ENCODE measurements around the gene ELP4. TPM values are rescaled to one million over a fixed set of nuclear protein-coding genes. Genes with fewer than 3 reads are reported as not detected.

Gene ELP4
- total RNA-seq, 2 donors from 2014 or later: 21.5 to 23.0 TPM

- Histone ChIP-seq H3K9me3 (no peaks in the 10 kb centered on the region), H3K27ac (no peak overlapping the region), H3K36me3 (no peaks in the 10 kb centered on the region), H3K27me3 (replicated peaks; ENCODE audit: insufficient read depth) (no peaks in the 10 kb centered on the region), H3K4me3 (no peak overlapping the region), H3K4me1 (replicated peaks) (no peaks in the 10 kb centered on the region)
- no peak for TF ChIP-seq CTCF (IDR thresholded peaks at IDR 0.05)
- no peak for TF ChIP-seq POLR2AphosphoS5 (IDR thresholded peaks at IDR 0.05)
- no peak for DNase-seq (ENCODE audit: low spot score)
- intact Hi-C loops (cut with DNase I): no loop called here
- 95% methylated on average over 2 of the region's 2 CpGs for WGBS
Measured at GRCh38 chr11:31782257-31782656, 272.7 kb downstream of the ELP4 start.

- no peaks in the 10 kb centered on the region for H3K36me3 ChIP-seq
- H3K27me3 ChIP-seq (replicated peaks; ENCODE audit: insufficient read depth): no peaks in the 10 kb centered on the region
- no peak for DNase-seq (ENCODE audit: low spot score)
- 96% methylated on average over 6 of the region's 6 CpGs for WGBS
- no peaks in the 10 kb centered on the region for H3K9me3 ChIP-seq
- H3K4me1 ChIP-seq (replicated peaks): no peaks in the 10 kb centered on the region
- H3K4me3 ChIP-seq: no peak overlapping the region
- H3K27ac ChIP-seq: no peak overlapping the region
- intact Hi-C loops (cut with DNase I): no loop called here
- TF ChIP-seq POLR2A (IDR thresholded peaks at IDR 0.05): no peak
Measured at GRCh38 chr11:31783252-31783651, 273.7 kb downstream of the ELP4 start.

- intact Hi-C loops (cut with DNase I): no loop called here
- H3K27me3 ChIP-seq (replicated peaks; ENCODE audit: insufficient read depth): no peaks in the 10 kb centered on the region
- no peaks in the 10 kb centered on the region for H3K4me1 ChIP-seq (replicated peaks)
- H3K27ac ChIP-seq: no peak overlapping the region
- TF ChIP-seq POLR2A (IDR thresholded peaks at IDR 0.05) (no peak), POLR2AphosphoS5 (IDR thresholded peaks at IDR 0.05) (no peak), CTCF (IDR thresholded peaks at IDR 0.05) (no peak)
- no peak for DNase-seq (ENCODE audit: low spot score)
- no peaks in the 10 kb centered on the region for H3K36me3 ChIP-seq
- 97% methylated on average over 2 of the region's 2 CpGs for WGBS
- H3K9me3 ChIP-seq: no peaks in the 10 kb centered on the region
- H3K4me3 ChIP-seq: no peak overlapping the region
Measured at GRCh38 chr11:31784611-31785010, 275.0 kb downstream of the ELP4 start.

GRCh38 chr11:31786996-31787685, 277.6 kb downstream of the ELP4 start:
- H3K4me3 ChIP-seq: no peak overlapping the region
- WGBS: 79% methylated on average over 16 of the region's 16 CpGs
- TF ChIP-seq CTCF (IDR thresholded peaks at IDR 0.05) (no peak), POLR2A (IDR thresholded peaks at IDR 0.05) (no peak), POLR2AphosphoS5 (IDR thresholded peaks at IDR 0.05) (no peak)
- no peak for DNase-seq (ENCODE audit: low spot score)
- H3K9me3 ChIP-seq: no peaks in the 10 kb centered on the region
- no peaks in the 10 kb centered on the region for H3K36me3 ChIP-seq
- no peaks in the 10 kb centered on the region for H3K4me1 ChIP-seq (replicated peaks)
- H3K27ac ChIP-seq: no peak overlapping the region
- no peaks in the 10 kb centered on the region for H3K27me3 ChIP-seq (replicated peaks; ENCODE audit: insufficient read depth)
- intact Hi-C loops (cut with DNase I): no loop called here

GRCh38 chr11:31788085-31788484, 278.5 kb downstream of the ELP4 start:
- Histone ChIP-seq H3K27ac (no peak overlapping the region), H3K27me3 (replicated peaks; ENCODE audit: insufficient read depth) (no peaks in the 10 kb centered on the region), H3K4me1 (replicated peaks) (no peaks in the 10 kb centered on the region), H3K9me3 (no peaks in the 10 kb centered on the region), H3K36me3 (no peaks in the 10 kb centered on the region), H3K4me3 (no peak overlapping the region)
- DNase-seq (ENCODE audit: low spot score): no peak
- TF ChIP-seq POLR2AphosphoS5 (IDR thresholded peaks at IDR 0.05) (no peak), CTCF (IDR thresholded peaks at IDR 0.05) (no peak), POLR2A (IDR thresholded peaks at IDR 0.05) (no peak)
- WGBS: 85% methylated on average over 3 of the region's 3 CpGs
- intact Hi-C loops (cut with DNase I): no loop called here
